ENCODE data around the gene YPEL3.
"Not testable (repeated sequence)": the region's sequence is repeated elsewhere in the genome, so short reads cannot be mapped to it uniquely, and the experiment has no call there.

YPEL3 gene, protein sequence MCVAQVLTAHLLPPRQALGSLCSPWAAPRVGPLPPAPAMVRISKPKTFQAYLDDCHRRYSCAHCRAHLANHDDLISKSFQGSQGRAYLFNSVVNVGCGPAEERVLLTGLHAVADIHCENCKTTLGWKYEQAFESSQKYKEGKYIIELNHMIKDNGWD

DNA sequence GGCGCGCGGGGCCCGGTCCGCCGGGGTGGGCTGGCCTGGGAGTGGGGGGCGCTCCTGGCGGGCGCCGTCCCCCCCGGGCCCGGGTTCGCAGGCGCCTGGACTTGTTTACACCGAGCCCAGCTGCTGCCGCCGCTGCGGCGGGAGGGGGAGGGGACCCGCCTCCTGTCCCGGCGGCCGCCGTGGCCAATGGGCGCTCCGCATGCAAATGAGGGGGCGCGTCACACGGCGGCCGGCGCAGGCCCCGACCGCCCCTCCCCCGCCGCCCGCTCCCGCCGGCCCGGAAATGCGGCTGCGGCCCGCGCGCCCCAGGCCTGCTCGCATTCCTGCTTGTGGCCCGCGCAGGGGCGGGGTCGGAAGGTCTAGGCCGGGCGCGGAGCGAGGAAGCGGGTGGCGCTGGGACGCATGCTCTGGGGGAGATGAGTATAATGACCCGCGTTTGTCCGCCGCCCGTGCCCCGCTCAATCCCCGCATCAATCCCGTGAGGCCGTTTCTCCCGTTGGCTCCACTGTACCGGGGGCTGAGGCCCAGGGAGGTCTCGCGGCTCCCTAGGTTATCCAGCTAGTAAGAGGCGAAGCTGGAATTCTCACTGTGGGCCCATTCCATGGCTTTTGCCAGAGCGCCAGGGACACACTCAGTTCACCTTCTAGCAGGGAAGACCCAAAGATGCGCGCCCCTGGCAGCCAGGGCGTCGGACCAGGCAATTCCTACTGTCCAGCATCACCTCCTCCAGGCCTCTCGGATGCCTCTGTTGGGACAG is at the start of gene YPEL3:
Gene YPEL3, minus strand, starts transcription at position 109 of the 757 bp plus-strand sequence. CDS start 731 bp downstream, outside the sequence.
- peak; percentile 91 for DNase-seq

GRCh38 chr16:30145657-30146056 is 49.6 kb upstream of the YPEL3 start:
- DNase-seq: no peak

GRCh38 chr16:30144917-30145316 is 48.9 kb upstream of the YPEL3 start:
- no peak for DNase-seq

GRCh38 chr16:30144017-30144416 is 48.0 kb upstream of the YPEL3 start:
- no peak for DNase-seq

GRCh38 chr16:30143347-30143702 is 47.3 kb upstream of the YPEL3 start:
- DNase-seq: no peak

- peak; percentile 42 to 52 for DNase-seq
Observed at GRCh38 chr16:30142672-30143346, 46.8 kb upstream of the YPEL3 start.

DNA sequence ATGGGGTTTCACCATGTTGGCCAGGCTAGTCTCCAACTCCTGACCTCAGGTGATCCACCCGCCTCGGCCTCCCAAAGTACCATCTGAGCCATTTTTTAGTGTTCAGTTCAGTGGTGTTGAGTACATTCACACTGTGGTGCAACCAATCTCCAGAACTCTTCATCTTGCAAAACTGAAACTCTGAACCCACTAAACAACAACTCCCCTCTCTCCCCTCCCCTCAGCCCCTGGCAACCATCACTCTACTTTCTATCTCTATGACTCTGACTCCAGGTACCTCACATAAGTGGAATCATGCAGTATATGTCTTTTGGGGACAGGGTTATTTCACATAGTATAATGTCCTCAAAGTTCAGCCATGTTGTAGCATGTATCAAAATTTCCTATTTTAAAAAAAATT is 45.7 kb upstream of the YPEL3 start:
- DNase-seq: no peak

DNA sequence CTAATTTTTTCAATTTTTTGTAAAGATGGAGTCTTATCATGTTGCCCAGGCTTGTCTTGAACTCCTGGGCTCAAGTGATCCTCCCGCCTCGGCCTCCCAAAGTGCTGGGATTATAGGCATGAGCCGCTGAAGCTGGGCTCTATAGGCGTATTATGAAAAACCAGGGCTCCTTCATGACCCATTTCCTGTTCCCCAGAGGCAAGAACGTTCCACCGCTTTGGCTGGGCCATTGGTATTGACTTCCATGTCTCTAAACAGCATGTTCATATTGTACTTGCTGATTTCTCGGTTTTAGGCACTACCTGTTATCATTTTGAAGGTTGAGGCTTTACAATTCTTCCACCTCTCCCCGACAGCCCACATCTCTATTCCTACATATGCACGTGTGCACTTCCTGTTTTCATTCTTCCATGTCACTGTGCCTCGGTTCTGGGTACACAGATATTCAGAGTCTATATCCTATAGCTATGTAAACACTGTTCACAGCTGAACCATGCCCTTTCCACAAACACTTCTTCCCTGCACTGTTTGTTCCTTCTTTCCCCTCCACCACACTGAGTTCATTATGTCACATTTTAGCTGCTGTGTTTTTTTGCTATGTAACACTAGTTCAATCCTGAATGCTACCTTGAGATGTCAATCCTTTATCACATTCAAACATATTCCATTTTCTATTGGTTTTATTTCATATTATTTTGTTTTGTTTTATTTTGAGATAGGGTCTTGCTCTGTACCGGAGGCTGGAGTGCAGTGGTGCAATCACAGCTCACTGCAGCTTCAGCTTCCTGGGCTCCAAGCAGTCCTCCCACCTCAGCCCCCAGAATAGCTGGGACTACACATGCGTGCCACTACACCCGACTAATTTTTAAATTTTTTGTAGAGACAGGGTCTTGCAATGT is 43.8 kb upstream of the YPEL3 start:
- no peak for DNase-seq

DNA sequence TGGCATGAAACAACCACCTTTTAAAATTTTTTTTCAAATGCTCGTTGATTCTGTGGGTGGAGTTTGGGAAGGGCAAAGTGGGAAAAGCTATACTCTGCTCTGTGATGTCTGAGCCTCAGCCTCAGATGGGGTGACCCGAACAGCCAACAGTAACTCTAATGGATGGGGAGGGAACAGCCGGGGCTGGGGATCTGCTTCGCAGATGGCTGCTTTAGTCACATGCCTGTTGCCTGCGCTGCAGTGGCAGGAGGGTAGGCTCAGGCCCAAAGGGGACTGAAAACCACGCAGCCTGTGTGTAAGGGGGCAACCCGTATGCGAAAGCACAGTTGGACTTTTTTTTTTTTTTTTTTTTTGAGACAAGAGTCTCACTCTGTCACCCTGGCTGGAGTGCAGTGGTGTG is 41.9 kb upstream of the YPEL3 start:
- no peak for DNase-seq

DNA sequence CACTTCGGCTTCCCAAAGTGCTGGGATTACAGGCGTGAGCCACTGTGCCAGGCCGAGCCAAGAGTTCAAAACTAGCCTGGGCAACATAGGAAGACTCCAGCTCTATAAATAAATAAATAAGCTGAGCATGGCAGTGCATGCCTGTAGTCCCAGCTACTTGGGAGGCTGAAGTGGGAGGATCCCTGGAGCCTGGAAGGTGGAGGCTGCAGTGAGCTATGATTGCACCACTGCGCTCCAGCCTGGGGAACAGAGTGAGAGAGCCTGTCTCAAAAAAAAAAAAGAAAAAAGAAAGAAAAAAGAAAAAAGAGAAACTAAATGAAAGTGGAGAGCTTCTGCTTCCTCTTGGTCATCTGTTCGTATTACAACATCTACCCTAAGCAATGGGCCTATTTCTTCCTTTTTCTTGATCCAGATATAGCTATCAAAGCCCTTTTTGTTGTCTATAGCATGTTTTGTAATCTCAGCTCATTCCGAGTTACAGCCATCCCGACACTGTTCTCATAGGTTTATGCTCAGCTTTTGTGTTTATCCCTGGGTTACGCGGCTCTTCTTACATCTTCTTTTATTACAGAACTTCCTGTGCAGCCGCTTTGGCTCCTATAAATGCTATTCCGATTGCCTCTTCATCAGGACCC is 41.1 kb upstream of the YPEL3 start:
- no peak for DNase-seq

- DNase-seq: no peak
Observed at GRCh38 chr16:30132591-30132990, 36.6 kb upstream of the YPEL3 start.

- no peak for DNase-seq
Observed at GRCh38 chr16:30131869-30132475, 36.0 kb upstream of the YPEL3 start.

DNA sequence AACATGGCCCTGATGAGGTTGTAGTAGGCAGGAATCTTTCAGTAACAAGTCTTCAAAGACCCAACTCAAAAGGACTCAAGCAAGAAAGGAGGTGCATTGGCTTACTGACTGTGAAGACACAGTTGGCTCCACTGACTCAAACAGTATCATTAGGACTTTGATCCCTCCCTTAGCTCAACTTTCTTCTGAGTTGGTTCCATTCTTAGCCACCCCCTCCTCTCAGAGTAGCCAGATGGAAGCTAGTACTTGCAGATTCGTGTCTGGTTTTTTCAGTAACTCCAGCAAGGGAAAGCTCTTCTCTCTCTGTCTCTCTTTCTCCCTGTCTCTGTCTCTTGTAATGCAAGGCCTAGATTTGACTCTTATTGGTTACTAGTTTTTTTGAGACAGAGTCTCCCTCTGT is 32.0 kb upstream of the YPEL3 start:
- DNase-seq: no peak

DNA sequence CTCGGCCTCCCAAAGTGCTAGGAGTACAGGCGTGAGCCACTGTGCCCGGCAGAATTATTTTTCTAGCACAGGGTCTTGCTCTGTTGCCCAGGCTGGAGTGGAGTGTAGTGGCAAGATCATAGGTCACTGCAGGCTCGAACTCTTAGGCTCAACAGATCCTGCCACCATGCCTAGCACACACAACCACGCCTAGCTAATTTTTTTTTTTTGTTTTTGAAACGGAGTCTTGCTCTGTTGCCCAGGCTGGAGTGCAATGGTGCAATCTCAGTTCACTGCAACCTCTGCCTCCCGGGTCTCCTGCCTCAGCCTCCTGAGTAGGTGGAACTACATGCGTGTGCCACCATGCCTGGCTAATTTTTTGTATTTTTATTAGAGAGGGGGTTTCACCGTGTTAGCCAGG is 29.7 kb upstream of the YPEL3 start:
- DNase-seq: not testable (repeated sequence)

GRCh38 chr16:30124985-30125379 is 29.0 kb upstream of the YPEL3 start:
- no peak for DNase-seq

DNA sequence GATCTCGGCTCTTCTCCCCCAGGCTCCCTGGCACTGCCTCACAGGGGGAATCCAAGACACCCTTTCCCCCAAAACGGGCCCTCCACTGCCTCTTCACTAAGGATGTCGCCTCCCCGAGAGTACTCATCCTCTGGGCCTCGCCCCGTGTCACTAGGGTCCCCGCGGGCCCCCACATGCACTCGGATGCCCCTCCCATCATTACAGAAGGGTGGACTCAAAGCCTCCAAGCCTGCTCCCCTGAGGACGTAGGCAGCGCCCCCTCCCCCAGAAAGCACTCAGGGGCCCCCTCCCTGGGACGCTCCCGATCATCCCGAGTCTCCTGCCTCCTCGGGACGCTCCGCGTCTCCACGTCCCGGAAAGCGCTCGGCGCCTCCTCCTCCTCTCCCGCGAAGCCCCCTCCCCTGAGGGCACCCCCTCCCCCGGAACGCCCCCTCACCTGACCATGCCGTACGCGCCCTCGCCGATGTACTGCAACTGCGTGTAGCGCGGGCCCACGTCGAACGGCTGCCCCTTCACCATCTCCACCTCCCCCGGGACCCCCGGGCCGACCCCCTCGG is 26.7 kb upstream of the YPEL3 start:
- peak in 1 of 2 donors; percentile 19 for DNase-seq

- no peak for DNase-seq
Observed at GRCh38 chr16:30121741-30122571, 25.9 kb upstream of the YPEL3 start.

DNA sequence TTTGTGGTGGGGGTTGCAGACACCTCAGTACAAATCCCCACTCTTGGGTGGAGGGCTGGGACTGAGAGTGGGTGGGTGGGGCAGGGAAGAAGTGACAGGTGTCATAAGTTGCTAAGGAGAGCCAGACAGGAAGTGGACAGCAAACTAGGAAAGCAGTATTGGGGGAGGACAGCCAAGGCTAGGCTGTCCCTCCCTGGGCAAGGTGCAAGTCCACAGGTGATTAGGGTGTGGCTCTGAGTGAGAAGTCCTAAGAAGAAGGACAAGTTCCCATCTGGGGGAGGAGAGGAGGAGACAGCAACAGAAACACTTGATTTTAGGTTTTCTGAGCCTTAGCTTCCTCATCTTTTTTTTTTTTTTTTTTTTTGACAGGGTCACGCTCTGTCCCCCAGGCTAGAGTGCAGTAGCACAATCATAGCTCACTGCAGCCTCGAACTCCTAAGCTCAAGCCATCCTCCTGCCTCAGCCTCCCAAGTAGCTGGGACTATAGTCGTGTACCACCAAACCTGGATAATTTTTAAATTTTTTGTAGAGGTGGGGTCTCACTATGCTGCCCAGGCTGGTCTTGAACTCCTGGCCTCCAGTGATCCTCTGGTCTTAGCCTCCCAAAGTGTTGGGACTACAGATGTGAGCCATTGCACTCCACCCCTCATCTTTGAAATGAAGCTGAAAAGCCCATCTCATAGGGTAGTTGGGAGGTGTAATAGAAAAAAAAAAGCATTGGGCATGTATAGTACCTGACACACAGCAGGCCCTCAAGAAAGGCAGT is 24.5 kb upstream of the YPEL3 start:
- no peak for DNase-seq

GRCh38 chr16:30119428-30119827 is 23.4 kb upstream of the YPEL3 start:
- no peak for DNase-seq

DNA sequence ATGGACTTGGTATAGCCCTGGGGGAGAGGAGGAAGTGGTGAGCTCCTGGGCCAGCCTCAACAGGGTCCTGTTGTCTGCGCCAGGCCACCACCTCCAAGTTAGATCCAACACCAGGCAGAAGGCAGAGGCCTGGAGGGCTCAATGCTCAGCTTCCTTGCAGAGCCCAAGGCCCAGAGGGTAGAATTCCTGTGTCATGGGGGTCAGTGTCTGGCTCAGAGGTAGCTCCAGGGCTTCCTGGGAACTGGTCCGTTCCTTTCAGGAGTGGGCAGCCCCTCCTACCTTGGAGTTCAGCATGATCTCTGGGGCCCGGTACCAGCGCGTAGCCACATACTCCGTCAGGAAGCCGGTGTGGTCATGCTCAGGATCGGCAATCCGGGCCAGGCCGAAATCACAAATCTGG is 21.8 kb upstream of the YPEL3 start:
- DNase-seq: no peak
